ENCODE data around the gene ENSA.
"Not testable (repeated sequence)": the region's sequence is repeated elsewhere in the genome, so short reads cannot be mapped to it uniquely, and the experiment has no call there.

The ENSA gene

DNA sequence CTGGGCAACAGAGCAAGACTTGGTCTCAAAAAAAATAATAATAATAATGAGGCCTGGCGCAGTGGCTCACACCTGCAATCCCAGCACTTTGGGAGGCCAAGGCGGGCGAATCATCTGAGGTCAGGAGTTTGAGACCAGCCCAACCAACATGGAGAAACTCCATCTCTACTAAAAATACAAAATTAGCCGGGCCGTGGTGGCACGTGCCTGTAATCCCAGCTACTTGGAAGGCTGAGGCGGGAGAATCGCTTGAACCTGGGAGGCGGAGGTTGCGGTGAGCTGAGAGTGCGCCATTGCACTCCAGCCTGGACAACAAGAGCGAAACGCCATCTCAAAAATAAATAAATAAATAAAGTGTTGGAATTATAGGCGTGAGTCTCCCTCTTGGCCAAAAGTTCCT is 47.5 kb downstream of the ENSA start:
- DNase-seq, result not testable (repeated sequence)

- not testable (repeated sequence) for DNase-seq
These were observed 48.0 kb downstream of the ENSA start for GRCh38 chr1:150581437-150581836.

- DNase-seq, result not testable (repeated sequence)
These were observed 48.4 kb downstream of the ENSA start for GRCh38 chr1:150580966-150581365.

DNA sequence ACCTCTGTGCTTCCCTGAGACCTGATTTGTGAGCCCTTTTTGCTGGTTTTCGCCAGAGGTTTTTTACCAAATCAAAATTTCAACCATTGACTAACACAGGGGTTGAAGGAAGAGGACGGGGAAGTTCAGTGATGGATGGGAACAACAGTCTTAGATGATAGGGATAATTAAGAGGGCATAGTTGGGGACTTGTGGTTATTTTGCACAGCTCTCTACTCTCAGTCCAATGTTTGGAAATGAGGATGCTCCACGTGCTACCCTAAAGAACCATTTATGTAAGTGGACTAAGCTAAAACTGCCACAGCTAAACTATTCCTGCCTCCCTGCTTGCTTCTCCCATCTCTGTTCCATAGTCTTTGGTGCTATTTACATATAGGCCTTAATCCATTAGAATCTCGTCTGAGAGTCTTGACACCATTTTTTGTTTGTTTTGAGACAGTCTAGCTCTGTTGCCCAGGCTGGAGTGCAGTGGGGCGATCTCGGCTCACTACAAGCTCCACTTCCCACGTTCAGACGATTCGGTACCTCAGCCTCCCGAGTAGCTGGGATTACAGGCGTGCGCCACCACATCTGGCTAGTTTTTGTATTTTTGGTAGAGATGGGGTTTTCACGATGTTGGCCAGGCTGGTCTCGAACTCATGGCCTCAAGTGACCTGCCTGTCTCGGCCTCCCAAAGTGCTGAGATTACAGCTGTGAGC is 49.3 kb downstream of the ENSA start:
- DNase-seq, result peak in 1 of 58 donors; percentile 28

- DNase-seq, result peak; percentile 38 to 97 (median 88)
These were observed 50.1 kb downstream of the ENSA start, which contains the start of gene MCL1 for GRCh38 chr1:150579110-150579944. MCL1 (minus strand) TSS chr1:150579610; CDS start chr1:150579530, 80 bp downstream.

GRCh38 chr1:150578272-150579109 is 50.9 kb downstream of the ENSA start:
- peak in 28 of 58 donors; percentile 19 to 63 (median 42) for DNase-seq

DNA sequence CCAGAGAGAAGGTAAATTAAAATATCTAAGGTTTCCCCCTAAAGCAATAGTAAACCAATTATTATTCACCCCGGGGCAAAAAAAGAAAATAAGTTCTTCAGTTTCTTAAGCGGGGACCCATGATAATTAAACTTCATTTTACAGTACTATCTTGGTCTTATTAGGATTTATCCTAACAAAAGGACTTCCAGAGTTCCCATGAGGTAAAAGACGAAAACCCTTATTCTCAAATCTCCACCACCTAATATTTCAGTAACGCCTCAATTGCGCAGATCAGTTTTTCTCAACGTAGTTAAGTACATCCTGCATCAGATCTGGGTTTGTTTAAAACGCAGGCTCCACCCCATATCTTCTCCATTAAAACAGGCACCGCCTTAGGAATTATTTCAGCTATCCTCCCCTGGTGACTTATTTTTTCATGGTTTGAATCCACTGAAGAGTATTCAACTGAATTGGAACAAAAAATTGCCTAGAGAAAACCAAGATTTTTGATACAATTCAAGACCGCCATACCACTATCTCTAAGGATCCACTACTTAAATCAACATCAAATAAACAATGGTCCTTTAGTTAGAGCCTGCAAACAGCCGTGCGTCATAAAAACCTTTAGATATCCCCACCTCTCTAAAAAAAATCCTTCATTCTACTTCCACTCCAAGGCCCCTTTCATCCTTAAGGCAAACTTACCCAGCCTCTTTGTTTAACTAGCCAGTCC is 51.7 kb downstream of the ENSA start:
- DNase-seq, result no peak

DNA sequence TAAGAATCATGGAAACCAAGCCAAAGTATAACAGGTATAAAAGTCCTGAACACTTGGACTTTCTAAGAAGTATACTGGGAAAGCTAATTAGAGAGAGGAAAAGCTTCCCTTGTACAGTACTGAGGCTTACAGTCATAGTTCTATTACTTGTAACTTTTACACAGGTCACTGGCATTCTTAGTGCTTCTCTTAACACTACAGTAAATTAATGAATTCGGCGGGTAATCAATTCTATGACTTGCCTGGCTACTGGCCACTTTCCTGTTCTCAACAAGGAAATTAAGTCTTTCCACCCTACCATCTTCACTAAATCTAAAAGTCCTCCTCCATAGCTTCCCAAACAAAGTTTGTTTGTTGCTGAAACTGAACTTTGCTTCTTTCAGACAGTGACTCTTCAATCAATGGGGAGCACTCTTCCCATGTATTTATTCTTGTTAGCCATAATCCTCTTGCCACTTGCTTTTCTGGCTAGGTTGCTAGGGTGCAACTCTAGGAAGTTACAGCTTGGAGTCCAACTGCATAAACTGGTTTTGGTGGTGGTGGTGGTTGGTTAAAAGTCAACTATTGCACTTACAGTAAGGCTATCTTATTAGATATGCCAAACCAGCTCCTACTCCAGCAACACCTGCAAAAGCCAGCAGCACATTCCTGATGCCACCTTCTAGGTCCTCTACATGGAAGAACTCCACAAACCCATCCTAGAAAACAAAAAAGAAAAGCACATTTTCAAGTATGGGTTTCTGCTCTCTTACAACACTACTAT is 52.4 kb downstream of the ENSA start:
- DNase-seq, result no peak

GRCh38 chr1:150576367-150576711 is 53.1 kb downstream of the ENSA start:
- no peak for DNase-seq

DNA sequence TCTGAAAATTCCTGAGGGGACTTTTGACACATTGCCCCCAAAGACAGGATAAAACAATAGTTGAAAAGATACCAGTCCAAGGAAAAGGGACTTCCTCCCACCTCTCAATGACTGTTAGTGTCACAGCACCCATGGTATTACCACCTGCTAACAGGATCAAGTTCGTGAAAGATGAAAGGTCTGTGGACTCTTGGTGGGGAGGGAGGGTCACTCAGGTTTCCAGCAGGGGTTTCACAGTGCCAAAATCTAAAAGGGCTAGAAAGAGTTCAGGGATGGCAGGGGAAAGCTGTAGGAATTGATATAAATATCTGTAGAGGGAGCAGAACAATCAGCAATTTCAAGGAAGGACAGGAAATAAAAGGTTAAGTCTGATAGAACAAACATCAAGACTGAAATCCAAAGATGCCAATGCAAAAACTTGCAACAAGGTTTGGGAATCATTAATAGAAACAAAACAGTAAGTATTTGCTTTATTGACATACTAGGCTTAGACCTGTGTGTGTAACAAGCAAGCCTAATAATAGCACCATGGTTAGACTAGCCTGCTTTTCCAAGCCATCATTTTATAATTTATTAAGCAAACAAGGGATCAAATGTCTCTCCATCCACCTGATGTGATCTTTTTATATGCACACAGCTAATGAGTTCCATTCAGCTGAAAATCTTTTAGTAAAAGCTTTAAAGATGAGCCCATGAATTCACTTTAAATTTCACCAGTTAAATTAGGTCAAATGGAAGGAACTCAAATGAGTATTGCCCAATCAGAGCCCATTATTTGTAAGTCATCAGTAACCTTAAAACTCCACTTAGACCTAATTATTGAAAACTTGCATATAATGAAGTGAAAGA is 53.7 kb downstream of the ENSA start:
- DNase-seq, result no peak

GRCh38 chr1:150575072-150575489 is 54.3 kb downstream of the ENSA start:
- DNase-seq, result no peak

DNA sequence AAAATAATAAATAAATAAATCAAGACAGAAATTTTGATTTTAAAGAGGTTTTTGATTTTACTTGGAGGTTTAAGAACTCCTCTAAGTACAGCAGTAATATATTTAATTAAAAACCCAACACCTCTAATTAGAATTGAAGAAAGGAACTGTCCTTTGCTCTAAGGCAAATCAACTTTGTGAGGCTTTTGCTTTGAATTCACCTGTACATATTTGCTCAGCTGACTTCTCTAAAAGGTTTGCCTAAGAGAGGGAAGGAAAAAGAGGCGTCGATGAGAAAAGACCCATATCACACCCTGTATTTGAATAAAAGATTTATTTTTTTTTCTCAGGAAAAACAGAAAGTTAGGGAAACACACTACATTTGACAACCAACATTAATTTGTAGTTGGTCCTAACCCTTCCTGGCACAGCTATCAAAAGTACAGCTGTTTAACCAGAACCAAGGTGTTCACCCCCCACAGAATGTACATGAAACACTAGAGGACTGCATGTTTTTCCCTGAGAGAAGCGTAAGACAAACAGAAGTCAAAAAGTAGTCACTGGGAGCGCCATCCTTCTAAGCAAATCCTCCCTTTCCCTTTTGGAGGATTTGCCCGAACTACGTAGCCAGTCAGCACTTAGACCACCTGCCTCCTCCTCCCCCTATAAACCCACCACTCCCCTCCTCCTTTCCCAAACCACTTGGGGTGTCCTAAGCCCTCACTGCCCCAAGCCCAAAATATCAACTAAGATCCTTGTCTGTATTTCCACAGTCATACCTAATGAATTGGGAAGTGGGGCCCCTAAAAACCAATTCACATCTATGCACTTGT is 54.9 kb downstream of the ENSA start:
- DNase-seq, result no peak

DNA sequence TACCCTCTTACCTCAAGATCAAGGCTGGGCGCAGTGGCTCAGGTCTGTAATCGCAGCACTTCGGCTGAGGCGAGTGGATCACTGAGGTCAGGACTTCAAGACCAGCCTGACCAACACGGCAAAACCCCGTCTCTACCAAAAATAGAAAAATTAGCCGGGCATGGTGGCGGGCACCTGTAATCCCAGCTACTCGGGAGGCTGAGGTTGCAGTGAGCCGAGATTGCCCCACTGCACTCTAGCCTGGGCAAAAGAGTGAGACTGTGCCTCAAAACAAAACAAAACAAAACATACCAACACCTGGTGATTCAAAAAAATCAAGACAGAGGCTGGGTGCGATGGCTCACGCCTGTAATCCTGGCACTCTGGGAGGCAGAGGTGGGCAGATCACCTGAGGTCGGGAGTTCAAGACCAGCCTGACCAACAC is 55.8 kb downstream of the ENSA start:
- DNase-seq, result not testable (repeated sequence)

- no peak for DNase-seq
These were observed 56.3 kb downstream of the ENSA start for GRCh38 chr1:150572918-150573647.

Data from anterior cingulate cortex (tissue), 58 donors.